VCaP (cell line): Measurements from ENCODE around the gene CA12.
"Not testable (repeated sequence)": the region's sequence is repeated elsewhere in the genome, so short reads cannot be mapped to it uniquely, and the experiment has no call there.

Experiments
- H3K27ac ChIP-seq: fragments of 450-650 bp; 2 replicates; pipeline ENCODE4 v1.5.1; 2017
- CTCF ChIP-seq: fragments of 450-650 bp; conservative IDR thresholded peaks from 2 replicates; pipeline ENCODE4 v1.5.1; 2017; ENCODE audit warnings: mild to moderate bottlenecking, moderate library complexity

Gene CA12

GRCh38 chr15:63323798-63324563 is 57.7 kb downstream of the CA12 start:
- no peak overlapping the region for H3K27ac ChIP-seq
- TF ChIP-seq CTCF: no peak

GRCh38 chr15:63322541-63322940 is 59.1 kb downstream of the CA12 start:
- no peak overlapping the region for H3K27ac ChIP-seq
- no peak for TF ChIP-seq CTCF

GRCh38 chr15:63321462-63321861 is 60.2 kb downstream of the CA12 start:
- H3K27ac ChIP-seq: no peak overlapping the region
- no peak for TF ChIP-seq CTCF

- not testable (repeated sequence) for H3K27ac ChIP-seq
Measured at GRCh38 chr15:63320981-63321380, 60.7 kb downstream of the CA12 start.

GRCh38 chr15:63320446-63320845 is 61.2 kb downstream of the CA12 start:
- H3K27ac ChIP-seq: not testable (repeated sequence)

- no peak for TF ChIP-seq CTCF
- no peak overlapping the region for H3K27ac ChIP-seq
Measured at GRCh38 chr15:63319065-63319464, 62.6 kb downstream of the CA12 start.

GRCh38 chr15:63318344-63318743 is 63.3 kb downstream of the CA12 start:
- no peak overlapping the region for H3K27ac ChIP-seq
- TF ChIP-seq CTCF: no peak

- TF ChIP-seq CTCF: no peak
- H3K27ac ChIP-seq: no peak overlapping the region
Measured at GRCh38 chr15:63314409-63314808, 67.2 kb downstream of the CA12 start.

GRCh38 chr15:63313825-63314224 is 67.8 kb downstream of the CA12 start:
- TF ChIP-seq CTCF: no peak
- H3K27ac ChIP-seq: no peak overlapping the region
